22Rv1 (cell line): ENCODE data around the gene RASSF4.
"Not testable (repeated sequence)": the region's sequence is repeated elsewhere in the genome, so short reads cannot be mapped to it uniquely, and the experiment has no call there.

ENCODE experiments used
- ZFX ChIP-seq: fragments of 450-650 bp; IDR thresholded peaks from 2 replicates; pipeline ENCODE4 v1.6.1; 2017; ENCODE audit warnings: antibody characterized with exemption, borderline replicate concordance
- TF ChIP-seq, protein P1 (sequence below): fragments of 450-650 bp; IDR thresholded peaks from 2 replicates; pipeline ENCODE4 v1.5.1; 2017; ENCODE audit warnings: mild to moderate bottlenecking

DNA sequence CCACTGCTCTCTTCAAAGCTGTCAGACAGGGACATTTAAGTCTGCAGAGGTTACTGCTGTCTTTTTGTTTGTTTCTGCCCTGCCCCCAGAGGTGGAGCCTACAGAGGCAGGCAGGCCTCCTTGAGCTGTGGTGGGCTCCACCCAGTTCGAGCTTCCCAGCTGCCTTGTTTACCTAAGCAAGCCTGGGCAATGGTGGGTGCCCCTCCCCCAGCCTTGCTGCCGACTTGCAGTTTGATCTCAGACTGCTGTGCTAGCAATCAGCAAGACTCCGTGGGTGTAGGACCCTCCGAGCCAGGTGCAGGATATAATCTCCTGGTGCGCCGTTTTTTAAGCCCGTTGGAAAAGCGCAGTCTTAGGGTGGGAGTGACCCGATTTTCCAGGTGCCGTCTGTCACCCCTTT, 55.0 kb downstream of the RASSF4 start:
- TF ChIP-seq, protein P1, sequence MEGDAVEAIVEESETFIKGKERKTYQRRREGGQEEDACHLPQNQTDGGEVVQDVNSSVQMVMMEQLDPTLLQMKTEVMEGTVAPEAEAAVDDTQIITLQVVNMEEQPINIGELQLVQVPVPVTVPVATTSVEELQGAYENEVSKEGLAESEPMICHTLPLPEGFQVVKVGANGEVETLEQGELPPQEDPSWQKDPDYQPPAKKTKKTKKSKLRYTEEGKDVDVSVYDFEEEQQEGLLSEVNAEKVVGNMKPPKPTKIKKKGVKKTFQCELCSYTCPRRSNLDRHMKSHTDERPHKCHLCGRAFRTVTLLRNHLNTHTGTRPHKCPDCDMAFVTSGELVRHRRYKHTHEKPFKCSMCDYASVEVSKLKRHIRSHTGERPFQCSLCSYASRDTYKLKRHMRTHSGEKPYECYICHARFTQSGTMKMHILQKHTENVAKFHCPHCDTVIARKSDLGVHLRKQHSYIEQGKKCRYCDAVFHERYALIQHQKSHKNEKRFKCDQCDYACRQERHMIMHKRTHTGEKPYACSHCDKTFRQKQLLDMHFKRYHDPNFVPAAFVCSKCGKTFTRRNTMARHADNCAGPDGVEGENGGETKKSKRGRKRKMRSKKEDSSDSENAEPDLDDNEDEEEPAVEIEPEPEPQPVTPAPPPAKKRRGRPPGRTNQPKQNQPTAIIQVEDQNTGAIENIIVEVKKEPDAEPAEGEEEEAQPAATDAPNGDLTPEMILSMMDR = not testable (repeated sequence)
- TF ChIP-seq ZFX = not testable (repeated sequence)
